Right hindlimb (tissue), 1 donor: ENCODE data around the gene RDH8.

Experiments used
- DNase-seq: peaks from one replicate; pipeline ENCODE4 v3.0.0-alpha.2; 2018

The RDH8 gene

GRCh38 chr19:10043286-10043927, 30.1 kb downstream of the RDH8 start:
- DNase-seq: no peak

GRCh38 chr19:10044390-10044789, 31.1 kb downstream of the RDH8 start:
- DNase-seq: no peak

- DNase-seq: no peak
Observed at GRCh38 chr19:10045371-10045770, 32.1 kb downstream of the RDH8 start.

GRCh38 chr19:10049626-10050025, 36.3 kb downstream of the RDH8 start:
- no peak for DNase-seq

- no peak for DNase-seq
Observed at GRCh38 chr19:10052602-10053360, 39.5 kb downstream of the RDH8 start.

GRCh38 chr19:10061717-10062310, 48.5 kb downstream of the RDH8 start:
- no peak for DNase-seq

- DNase-seq: no peak
Observed at GRCh38 chr19:10068205-10068604, 54.9 kb downstream of the RDH8 start.

GRCh38 chr19:10069046-10069445, 55.8 kb downstream of the RDH8 start:
- DNase-seq: no peak

GRCh38 chr19:10070730-10071446, 57.6 kb downstream of the RDH8 start:
- no peak for DNase-seq
